GM12878 (cell line): Measurements from ENCODE around the gene VN1R5. TPM values are rescaled to one million over a fixed set of nuclear protein-coding genes. Genes with fewer than 3 reads are reported as not detected.

ENCODE experiments used
- ATAC-seq: fragments of 200-7000 bp; cut with Tn5 transposase; 3 replicates; pipeline ENCODE4 v1.9.1; 2020; ENCODE audit warnings: mild to moderate bottlenecking, moderate library complexity
- BruUV-seq: library from RNA; stranded (reverse); fragments of 400-500 nt; replicated peaks from 2 replicates; lab custom pipeline; 2021; lab: Mats Ljungman, UMichigan
- CTCF ChIA-PET: fragments of 300-600 bp; sonication (Branson Sonifier 250); formaldehyde crosslinking; extraction: SDS; loops from one replicate; lab custom pipeline; 2021; ENCODE audit warnings: inconsistent platforms; lab: Yijun Ruan, JAX
- POLR2A ChIA-PET: fragments of 350-600 bp; formaldehyde crosslinking; extraction: SDS; loops from one replicate; lab custom pipeline; 2021; ENCODE audit warnings: inconsistent platforms; lab: Charles Lee
- RAD21 ChIA-PET: fragments of 300-600 bp; sonication (Branson Sonifier 250); formaldehyde crosslinking; loops from one replicate; lab custom pipeline; 2023; ENCODE audit warnings: antibody characterized with exemption; ENCODE audit not compliant: unreplicated experiment; lab: Charles Lee
- SMC1A ChIA-PET: fragments of 300-600 bp; sonication (Branson Sonifier 250); formaldehyde crosslinking; loops from one replicate; lab custom pipeline; 2023; ENCODE audit not compliant: unreplicated experiment, uncharacterized antibody; lab: Charles Lee
- DNase-seq: peaks from one replicate; pipeline ENCODE4 v3.0.0-alpha.2; 2011; ENCODE audit warnings: low read depth, low spot score
- FAIRE-seq: peaks from 3 replicates; lab custom pipeline; 2011; peaks lifted over from hg19 to GRCh38; lab: Jason Lieb, UNC
- H2AFZ ChIP-seq: 2 replicates; pipeline ENCODE4 v1.6.0; 2011; ENCODE audit warnings: low read depth, low read length, control low read depth; ENCODE audit not compliant: control insufficient read depth
- H3K27ac ChIP-seq: 2 replicates; pipeline ENCODE4 v1.5.1; 2011; ENCODE audit warnings: control low read depth; ENCODE audit not compliant: control insufficient read depth, insufficient read depth
- H3K27me3 ChIP-seq, 2 experiments: replicated peaks in 1 of 2; 2 replicates each; pipeline versions ENCODE4 v1.6.0 to v1.6.1; 2011; ENCODE audit warnings: low read length in 1 of 2; ENCODE audit not compliant: control insufficient read depth in 2 of 2, insufficient read depth in 2 of 2
- H3K36me3 ChIP-seq, 2 experiments: 2 replicates each; pipeline ENCODE4 v1.5.1; 2011; ENCODE audit warnings: low read length in 1 of 2; ENCODE audit not compliant: control insufficient read depth in 2 of 2, insufficient read depth in 2 of 2
- H3K4me1 ChIP-seq: 2 replicates; pipeline ENCODE4 v1.6.1; 2011; ENCODE audit warnings: mild to moderate bottlenecking, low read length, moderate library complexity, mixed read lengths; ENCODE audit not compliant: control insufficient read depth, insufficient read depth
- H3K4me2 ChIP-seq: 2 replicates; pipeline ENCODE4 v1.6.0; 2011; ENCODE audit warnings: control low read depth; ENCODE audit not compliant: control insufficient read depth, insufficient read depth
- H3K4me3 ChIP-seq: fragments of 200-600 bp; sonication (generic); 2 replicates; pipeline ENCODE4 v1.5.1; 2016
- H3K79me2 ChIP-seq: 2 replicates; pipeline ENCODE4 v1.6.0; 2011; ENCODE audit warnings: low read length; ENCODE audit not compliant: control insufficient read depth, insufficient read depth
- H3K9ac ChIP-seq: 2 replicates; pipeline ENCODE4 v1.8.0; 2011; ENCODE audit warnings: low read length, control low read depth, mixed read lengths; ENCODE audit not compliant: control insufficient read depth, insufficient read depth
- H3K9me3 ChIP-seq: replicated peaks from 3 replicates; pipeline ENCODE4 v1.5.1; 2011; ENCODE audit warnings: mild to moderate bottlenecking, low read length; ENCODE audit not compliant: control insufficient read depth, insufficient read depth
- H4K20me1 ChIP-seq: 2 replicates; pipeline ENCODE4 v1.6.0; 2011; ENCODE audit not compliant: control insufficient read depth, insufficient read depth
- BCLAF1 ChIP-seq: fragments of 450-650 bp; IDR thresholded peaks from 2 replicates; pipeline ENCODE4 v1.6.1; 2017; ENCODE audit warnings: antibody characterized with exemption, mild to moderate bottlenecking, moderate library complexity
- DPF2 ChIP-seq: fragments of 450-650 bp; IDR thresholded peaks from 2 replicates; pipeline ENCODE4 v1.6.1; 2017; ENCODE audit warnings: mild to moderate bottlenecking
- KDM1A ChIP-seq: fragments of 200-600 bp; sonication (generic); IDR thresholded peaks from 2 replicates; pipeline ENCODE4 v1.6.1; 2016; ENCODE audit warnings: borderline replicate concordance
- YBX1 ChIP-seq: fragments of 450-650 bp; IDR thresholded peaks from 2 replicates; pipeline ENCODE4 v1.6.1; 2016; ENCODE audit warnings: antibody characterized with exemption
- in situ Hi-C: fragments of 300-500 bp; cut with MboI; formaldehyde crosslinking; loops from 9 replicates; pipeline ENCODE4 v1.14.3; 2018; ENCODE audit warnings: mixed read lengths
- intact Hi-C: fragments of 100-400 bp; cut with micrococcal nuclease; formaldehyde crosslinking; loops from one replicate; pipeline ENCODE4 v1.14.2; 2022; ENCODE audit not compliant: unreplicated experiment
- polyA plus RNA-seq, 11 experiments: library from polyadenylated mRNA; depleted of rRNA in 4 of 11; unstranded in 6 of 11; stranded (reverse) in 5 of 11; fragments of >200 nt; fragmentation: Nextera tagmentation in 4 of 11; fragmentation: Illumina TruSeq in 1 of 11; extraction: Ambion mirVana in 4 of 11; extraction: Trizol in 1 of 11; gene quantifications; 1 replicate in 1 of 11; 2 replicates in 10 of 11; pipeline versions ENCODE4 v1.2.1 to v1.2.3, GENCODE V29; 2011 to 2016; ENCODE audit warnings: inconsistent platforms in 2 of 11, missing spikeins in 2 of 11, low read depth in 1 of 11
- total RNA-seq, 4 experiments: library from RNA; depleted of rRNA in 3 of 4; stranded (reverse); fragments of >200 nt in 3 of 4; fragmentation: Illumina TruSeq in 1 of 4; extraction: Trizol in 1 of 4; gene quantifications; 2 replicates each; pipeline versions ENCODE4 v1.2.1 to v1.2.3, GENCODE V29; 2013 to 2021
- TF ChIP-seq, protein P1 (sequence below): fragments of 450-650 bp; IDR thresholded peaks from 2 replicates; pipeline ENCODE4 v1.6.1; 2017; ENCODE audit warnings: mild to moderate bottlenecking, moderate library complexity

Gene VN1R5
- total and polyA plus RNA-seq, 10 of the 15 experiments (the other 5 are each of a cell fraction or from before 2014, with no cell fraction given): not detected

DNA sequence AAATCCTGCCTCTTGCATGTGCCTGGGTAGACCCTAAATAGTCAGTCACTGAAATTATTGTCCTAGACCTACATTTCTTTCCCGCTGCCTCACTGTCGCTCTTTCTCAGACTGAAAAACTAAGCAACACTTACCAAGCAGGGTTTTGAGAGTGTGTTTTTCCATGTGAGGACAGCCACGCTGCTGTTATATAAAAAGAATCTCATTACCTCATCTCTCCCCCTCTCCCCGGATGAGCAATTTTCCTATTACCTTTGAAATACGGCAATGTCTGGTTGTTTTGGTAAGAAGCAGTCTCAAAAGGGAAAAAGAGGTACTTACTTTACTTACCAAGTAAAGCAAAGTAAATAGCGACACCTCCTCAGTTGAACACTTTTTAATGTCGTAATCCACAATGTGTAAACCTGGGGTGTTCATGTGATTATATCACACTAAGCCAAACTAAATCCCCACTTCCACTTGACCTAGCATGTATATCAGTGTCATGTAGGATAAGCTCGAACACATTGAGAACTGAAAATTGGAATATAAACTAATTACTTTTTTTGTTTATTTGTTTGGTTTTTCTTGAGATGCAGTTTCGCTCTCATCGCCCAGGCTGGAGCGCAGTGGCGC, 12.2 kb upstream of the VN1R5 start (continued):
- TF ChIP-seq, protein P1, sequence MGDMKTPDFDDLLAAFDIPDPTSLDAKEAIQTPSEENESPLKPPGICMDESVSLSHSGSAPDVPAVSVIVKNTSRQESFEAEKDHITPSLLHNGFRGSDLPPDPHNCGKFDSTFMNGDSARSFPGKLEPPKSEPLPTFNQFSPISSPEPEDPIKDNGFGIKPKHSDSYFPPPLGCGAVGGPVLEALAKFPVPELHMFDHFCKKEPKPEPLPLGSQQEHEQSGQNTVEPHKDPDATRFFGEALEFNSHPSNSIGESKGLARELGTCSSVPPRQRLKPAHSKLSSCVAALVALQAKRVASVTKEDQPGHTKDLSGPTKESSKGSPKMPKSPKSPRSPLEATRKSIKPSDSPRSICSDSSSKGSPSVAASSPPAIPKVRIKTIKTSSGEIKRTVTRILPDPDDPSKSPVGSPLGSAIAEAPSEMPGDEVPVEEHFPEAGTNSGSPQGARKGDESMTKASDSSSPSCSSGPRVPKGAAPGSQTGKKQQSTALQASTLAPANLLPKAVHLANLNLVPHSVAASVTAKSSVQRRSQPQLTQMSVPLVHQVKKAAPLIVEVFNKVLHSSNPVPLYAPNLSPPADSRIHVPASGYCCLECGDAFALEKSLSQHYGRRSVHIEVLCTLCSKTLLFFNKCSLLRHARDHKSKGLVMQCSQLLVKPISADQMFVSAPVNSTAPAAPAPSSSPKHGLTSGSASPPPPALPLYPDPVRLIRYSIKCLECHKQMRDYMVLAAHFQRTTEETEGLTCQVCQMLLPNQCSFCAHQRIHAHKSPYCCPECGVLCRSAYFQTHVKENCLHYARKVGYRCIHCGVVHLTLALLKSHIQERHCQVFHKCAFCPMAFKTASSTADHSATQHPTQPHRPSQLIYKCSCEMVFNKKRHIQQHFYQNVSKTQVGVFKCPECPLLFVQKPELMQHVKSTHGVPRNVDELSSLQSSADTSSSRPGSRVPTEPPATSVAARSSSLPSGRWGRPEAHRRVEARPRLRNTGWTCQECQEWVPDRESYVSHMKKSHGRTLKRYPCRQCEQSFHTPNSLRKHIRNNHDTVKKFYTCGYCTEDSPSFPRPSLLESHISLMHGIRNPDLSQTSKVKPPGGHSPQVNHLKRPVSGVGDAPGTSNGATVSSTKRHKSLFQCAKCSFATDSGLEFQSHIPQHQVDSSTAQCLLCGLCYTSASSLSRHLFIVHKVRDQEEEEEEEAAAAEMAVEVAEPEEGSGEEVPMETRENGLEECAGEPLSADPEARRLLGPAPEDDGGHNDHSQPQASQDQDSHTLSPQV: no peak

- no peak overlapping the region for H3K4me2 ChIP-seq
- no peak overlapping the region for H3K4me3 ChIP-seq
- in situ Hi-C loops (no loop called here), intact Hi-C loops (no loop called here)
- no peaks in the 10 kb centered on the region for H3K36me3 ChIP-seq
- ChIA-PET SMC1A (no interaction called here), RAD21 (no interaction called here), POLR2A (interaction anchor here (1.0 kb wide), 1 partner anchor 61 kb away, joined by 3 read pairs; no protein-coding TSS in a partner anchor), CTCF (no interaction called here)
- DNase-seq (no peak), ATAC-seq (no peak), FAIRE-seq (no peak)
- no peaks in the 10 kb centered on the region for H3K4me1 ChIP-seq
- H4K20me1 ChIP-seq: no peaks in the 10 kb centered on the region
- H3K9me3 ChIP-seq: no peaks in the 10 kb centered on the region; the same call in 1 of the 3 replicates
- H2AFZ ChIP-seq: no peak overlapping the region
- BruUV-seq: no TSS peak
- TF ChIP-seq YBX1 (no peak), BCLAF1 (no peak), KDM1A (no peak), DPF2 (no peak)
- no peaks in the 10 kb centered on the region for H3K79me2 ChIP-seq
- H3K27me3 ChIP-seq: no peaks in the 10 kb centered on the region
- H3K9ac ChIP-seq: no peak overlapping the region
- no peak overlapping the region for H3K27ac ChIP-seq
Observed at GRCh38 chr1:247246325-247247115, 9.4 kb upstream of the VN1R5 start.
